Skeletal muscle tissue (tissue), 4 donors: ENCODE measurements around the gene CEBPA. TPM values are rescaled to one million over a fixed set of nuclear protein-coding genes. Genes with fewer than 3 reads are reported as not detected.

Experiments
- H3K27ac ChIP-seq: one replicate; pipeline ENCODE4 v1.7.0; 2013; ENCODE audit warnings: mild to moderate bottlenecking, low read depth, low read length, inconsistent platforms
- H3K27me3 ChIP-seq, 3 donors: one replicate each; pipeline ENCODE4 v1.7.0; 2013; ENCODE audit warnings: low read length in 3 of 3; ENCODE audit not compliant: control insufficient read depth in 3 of 3, insufficient read depth in 3 of 3
- H3K36me3 ChIP-seq, 3 donors: one replicate each; pipeline ENCODE4 v1.7.0; 2013; ENCODE audit warnings: low read length in 3 of 3; ENCODE audit not compliant: control insufficient read depth in 3 of 3, insufficient read depth in 3 of 3
- H3K4me1 ChIP-seq, 3 donors: one replicate each; pipeline ENCODE4 v1.7.0; 2013; ENCODE audit warnings: low read length in 3 of 3, mild to moderate bottlenecking in 3 of 3; ENCODE audit not compliant: control insufficient read depth in 3 of 3, insufficient read depth in 3 of 3
- H3K4me3 ChIP-seq, 3 donors: one replicate each; pipeline ENCODE4 v1.7.0; 2013; ENCODE audit warnings: low read length in 3 of 3
- H3K9ac ChIP-seq, 3 donors: one replicate each; pipeline ENCODE4 v1.7.0; 2013; ENCODE audit warnings: low read length in 3 of 3, mild to moderate bottlenecking in 3 of 3, moderate library complexity in 2 of 3, low read depth in 1 of 3
- H3K9me3 ChIP-seq, 3 donors: one replicate each; pipeline ENCODE4 v1.7.0; 2013; ENCODE audit warnings: low read length in 3 of 3; ENCODE audit not compliant: control insufficient read depth in 3 of 3
- total RNA-seq: library from RNA; depleted of rRNA; stranded (reverse); fragments of >200 nt; gene quantifications from one replicate; pipeline ENCODE4 v1.2.3, GENCODE V29; 2014
- donor health status: Osteomylitis.

Gene CEBPA
- total RNA-seq, 1 donor from 2014 or later = 17.2 TPM

DNA sequence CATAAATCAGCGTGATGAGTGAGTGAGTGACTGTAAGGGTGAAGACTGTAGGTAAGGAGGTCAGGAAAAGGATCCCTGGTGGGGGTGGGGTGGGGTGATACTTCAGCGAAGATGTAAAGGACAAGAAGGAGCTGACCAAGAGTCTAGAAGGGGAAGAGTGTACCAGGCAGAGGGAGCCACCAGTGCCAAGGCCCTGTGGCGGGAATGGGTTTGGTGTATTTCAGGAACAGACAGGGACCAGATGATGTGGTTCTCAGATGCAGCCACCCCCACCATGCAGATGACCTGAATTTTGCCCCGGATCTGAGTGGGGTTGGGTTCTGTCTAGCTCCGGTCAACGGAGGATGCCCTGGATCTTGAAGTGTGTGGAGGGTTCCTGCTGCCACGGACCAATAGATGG is 46.6 kb downstream of the CEBPA start:
- peaks cover 0 to 20% (median 12%) of the 10 kb centered on the region in 3 donors for H3K27me3 ChIP-seq
- no peaks in the 10 kb centered on the region for H3K4me1 ChIP-seq
- no peak overlapping the region for H3K27ac ChIP-seq
- H3K4me3 ChIP-seq = no peak overlapping the region
- H3K9me3 ChIP-seq = no peaks in the 10 kb centered on the region
- H3K9ac ChIP-seq = no peak overlapping the region
- H3K36me3 ChIP-seq = no peaks in the 10 kb centered on the region

DNA sequence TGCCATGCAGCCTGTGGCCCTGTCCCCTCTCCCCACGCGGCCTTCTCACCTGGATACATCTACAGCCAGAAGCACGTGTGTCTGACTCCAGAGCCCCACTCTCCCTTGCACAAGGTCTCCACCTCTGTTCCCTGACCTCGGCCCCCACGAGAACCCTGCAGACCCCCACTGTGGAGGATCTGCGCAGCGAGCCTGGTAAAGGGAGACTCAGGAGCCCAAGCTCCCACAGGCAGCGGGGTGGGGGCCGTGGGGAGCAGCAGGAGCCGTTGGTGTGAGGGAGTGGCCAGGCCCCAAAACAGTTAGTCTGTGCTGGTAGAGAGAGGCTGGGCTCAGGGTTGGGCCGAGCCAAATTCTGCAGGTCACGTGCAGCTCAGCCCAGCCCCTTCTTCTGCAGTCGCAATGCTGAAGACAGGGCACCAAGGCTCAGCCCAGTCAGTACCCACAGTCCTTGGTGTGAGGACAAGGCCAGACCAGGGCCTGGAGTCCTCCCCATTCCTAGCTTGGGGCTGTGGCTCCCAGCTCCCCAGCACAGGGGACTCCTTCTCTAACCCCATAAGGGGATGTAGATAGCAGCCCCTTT is 48.0 kb downstream of the CEBPA start:
- Histone ChIP-seq H3K27ac (no peak overlapping the region), H3K9me3 (no peaks in the 10 kb centered on the region), H3K36me3 (no peaks in the 10 kb centered on the region), H3K4me1 (peaks cover 0 to 3% (median 0%) of the 10 kb centered on the region in 3 donors), H3K9ac (no peak overlapping the region), H3K4me3 (no peak overlapping the region), H3K27me3 (peaks cover 0 to 23% (median 13%) of the 10 kb centered on the region in 3 donors)

DNA sequence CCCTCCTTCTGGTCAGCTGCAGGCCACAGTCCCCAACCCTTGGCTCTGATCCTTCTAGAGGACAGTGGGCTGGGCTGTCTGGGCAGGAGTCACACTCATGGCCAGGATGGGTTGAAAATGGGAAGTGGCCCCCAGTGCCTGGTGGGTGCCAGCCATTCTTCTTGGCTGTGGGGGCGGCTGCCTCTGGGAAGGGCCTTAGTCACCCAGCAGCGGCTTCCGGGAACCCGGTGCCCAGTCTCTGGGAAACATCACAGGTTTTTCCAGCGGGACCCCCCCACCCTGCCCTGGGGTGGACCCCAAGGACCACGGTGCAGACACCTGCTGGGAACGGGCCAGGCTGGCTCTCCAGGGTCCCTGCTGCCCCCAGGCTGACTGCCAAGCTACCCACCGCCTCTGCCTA is 49.4 kb downstream of the CEBPA start:
- Histone ChIP-seq H3K4me3 (no peak overlapping the region), H3K9ac (no peak overlapping the region), H3K27me3 (peaks cover 0 to 23% (median 13%) of the 10 kb centered on the region in 3 donors), H3K4me1 (peaks cover 0 to 7% (median 0%) of the 10 kb centered on the region in 3 donors), H3K27ac (no peak overlapping the region), H3K36me3 (no peaks in the 10 kb centered on the region), H3K9me3 (no peaks in the 10 kb centered on the region)

DNA sequence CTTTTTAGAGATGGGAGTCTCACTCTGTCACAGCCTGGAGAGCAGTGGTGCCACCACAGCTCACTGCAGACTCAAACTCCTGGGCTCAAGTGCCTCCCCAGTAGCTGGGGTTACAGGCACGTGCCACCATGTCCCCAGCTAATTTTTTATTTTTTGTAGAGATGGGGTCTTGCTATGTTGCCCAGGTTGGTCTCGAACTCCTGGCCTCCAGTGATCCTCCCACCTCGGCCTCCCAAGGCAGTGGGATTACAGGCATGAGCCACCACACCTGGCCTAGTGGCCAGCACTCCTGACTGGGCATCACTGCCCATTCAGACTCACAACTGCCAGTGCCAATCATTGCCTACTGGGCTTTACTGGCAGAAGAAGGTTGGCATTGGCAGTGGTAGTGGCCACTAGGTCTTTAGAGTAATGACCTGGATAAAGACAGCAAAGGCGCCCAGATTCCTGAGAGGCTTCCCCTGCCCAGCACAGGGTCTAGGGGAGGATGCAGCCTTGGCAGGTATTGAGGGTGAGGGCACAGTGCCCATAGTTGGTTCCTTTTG is 49.8 kb downstream of the CEBPA start:
- Histone ChIP-seq H3K27ac (no peak overlapping the region), H3K4me1 (peaks cover 0 to 7% (median 0%) of the 10 kb centered on the region in 3 donors), H3K27me3 (peaks cover 0 to 23% (median 13%) of the 10 kb centered on the region in 3 donors), H3K4me3 (no peak overlapping the region), H3K9me3 (no peaks in the 10 kb centered on the region), H3K9ac (no peak overlapping the region), H3K36me3 (no peaks in the 10 kb centered on the region)

DNA sequence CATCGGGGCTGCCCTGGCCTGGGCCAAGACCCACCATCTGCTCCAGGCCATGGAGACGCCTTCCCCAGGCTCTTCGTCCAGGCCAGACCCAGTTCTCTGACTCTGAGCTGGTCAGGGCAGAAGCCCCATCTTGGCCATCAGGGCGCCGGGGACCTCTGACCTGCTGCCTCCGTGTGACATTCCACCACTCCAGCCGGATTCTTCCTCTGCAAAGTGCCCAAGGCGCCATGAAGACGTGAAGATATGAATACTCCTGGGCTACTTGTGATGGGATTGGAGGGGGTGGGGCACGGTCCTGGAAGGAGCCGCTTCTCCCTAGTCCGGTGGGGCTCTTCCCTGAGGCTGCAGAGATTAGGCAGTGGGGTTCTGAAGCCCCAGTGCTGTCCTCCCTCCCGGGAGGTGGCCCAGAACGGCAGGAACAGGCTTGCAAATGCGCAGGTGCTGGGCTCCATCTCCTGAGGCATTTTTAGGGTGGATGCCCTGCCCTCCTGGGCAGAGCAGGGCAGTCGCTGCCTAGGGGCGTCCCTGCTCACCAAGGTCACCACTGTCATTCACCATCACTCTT is 50.7 kb downstream of the CEBPA start:
- Histone ChIP-seq H3K4me1 (peaks cover 0 to 7% (median 0%) of the 10 kb centered on the region in 3 donors), H3K9me3 (no peaks in the 10 kb centered on the region), H3K9ac (no peak overlapping the region), H3K27me3 (peaks cover 0 to 23% (median 13%) of the 10 kb centered on the region in 3 donors), H3K4me3 (no peak overlapping the region), H3K27ac (no peak overlapping the region), H3K36me3 (no peaks in the 10 kb centered on the region)

DNA sequence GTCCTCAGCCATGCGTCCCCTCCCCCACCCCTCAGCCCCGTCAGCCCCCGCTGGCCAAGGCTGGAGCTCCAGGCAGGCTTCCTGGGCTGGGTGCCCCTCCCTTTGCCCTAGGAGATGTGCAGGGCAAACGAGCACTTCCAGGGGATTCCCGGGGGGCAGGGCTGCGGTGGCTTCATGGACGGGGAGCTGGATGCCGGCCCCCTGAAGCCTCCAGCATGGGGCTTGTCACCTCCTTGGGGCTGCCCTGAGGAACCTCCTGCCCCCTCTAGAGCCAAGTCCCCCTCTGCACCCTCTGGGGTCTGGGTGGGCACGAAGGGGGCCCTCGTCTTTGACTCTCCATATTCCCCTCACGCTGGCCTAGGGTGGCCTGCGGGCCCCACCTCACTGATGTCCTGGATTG is 51.3 kb downstream of the CEBPA start:
- peaks cover 0 to 21% (median 13%) of the 10 kb centered on the region in 3 donors for H3K27me3 ChIP-seq
- peaks cover 0 to under 1% (median 0%) of the 10 kb centered on the region in 3 donors for H3K9me3 ChIP-seq

DNA sequence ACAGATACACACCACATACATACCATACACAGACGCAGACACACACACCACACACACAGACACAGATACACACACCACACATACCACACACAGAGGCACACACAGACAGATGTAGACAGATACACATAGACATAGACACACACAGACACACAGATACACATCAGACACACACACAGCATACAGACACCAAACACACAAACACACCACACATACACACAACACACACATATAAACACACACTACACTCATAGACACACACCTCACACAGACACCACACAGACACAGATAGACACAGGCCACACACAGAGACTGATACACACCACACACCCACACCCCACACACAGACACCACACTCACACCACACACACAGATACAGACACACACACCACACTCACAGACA is 51.8 kb downstream of the CEBPA start:
- peaks cover 0 to 20% (median 13%) of the 10 kb centered on the region in 3 donors for H3K27me3 ChIP-seq
- no peaks in the 10 kb centered on the region for H3K36me3 ChIP-seq
- H3K27ac ChIP-seq = no peak overlapping the region
- H3K9me3 ChIP-seq = peaks cover 0 to 6% (median 2%) of the 10 kb centered on the region in 3 donors
- H3K4me1 ChIP-seq = peaks cover 0 to 7% (median 0%) of the 10 kb centered on the region in 3 donors
- no peak overlapping the region for H3K4me3 ChIP-seq
- H3K9ac ChIP-seq = no peak overlapping the region

More for the DNA sequence above, 51.3 kb downstream of the CEBPA start:
- Histone ChIP-seq H3K4me3 (no peak overlapping the region), H3K4me1 (peaks cover 0 to 7% (median 0%) of the 10 kb centered on the region in 3 donors), H3K27ac (no peak overlapping the region), H3K9ac (no peak overlapping the region), H3K36me3 (no peaks in the 10 kb centered on the region)

Other genes with a start within 250 kb of the CEBPA start
- 0.52 TPM for gene RHPN2, start 237.6 kb downstream of the CEBPA start, total RNA-seq
- 6.3 TPM for gene GPATCH1, start 221.4 kb downstream of the CEBPA start, total RNA-seq
- gene WDR88, start 170.4 kb downstream of the CEBPA start, total RNA-seq = not detected
- gene LRP3, start 108.2 kb downstream of the CEBPA start, total RNA-seq = 19.3 TPM
- 9.4 TPM for gene SLC7A10, start 76.7 kb downstream of the CEBPA start, total RNA-seq
- gene CEBPG, start 71.2 kb upstream of the CEBPA start, total RNA-seq = 14.1 TPM
- gene PEPD, start 219.3 kb upstream of the CEBPA start, total RNA-seq = 24.0 TPM